Chondrocyte (in vitro differentiated cells): Measurements from ENCODE around the gene GATB. TPM values are rescaled to one million over a fixed set of nuclear protein-coding genes. Genes with fewer than 3 reads are reported as not detected.

ENCODE experiments used
- DNase-seq: peaks from one replicate; pipeline ENCODE4 v3.0.0; 2021; ENCODE audit warnings: mixed read lengths, low spot score
- H3K27ac Mint-ChIP-seq: one replicate; pipeline ENCODE4 v1.8.0; 2021; ENCODE audit warnings: mild to moderate bottlenecking, moderate library complexity, mixed read lengths; ENCODE audit not compliant: unreplicated experiment
- H3K27me3 Mint-ChIP-seq: 2 replicates; pipeline ENCODE4 v1.8.0; 2021; ENCODE audit warnings: low read depth, mixed read lengths
- H3K36me3 Mint-ChIP-seq: 2 replicates; pipeline ENCODE4 v1.8.0; 2021; ENCODE audit warnings: low read depth, mixed read lengths
- H3K4me1 Mint-ChIP-seq: 2 replicates; pipeline ENCODE4 v1.8.0; 2021; ENCODE audit warnings: low read depth, mild to moderate bottlenecking, mixed read lengths
- H3K4me3 Mint-ChIP-seq: one replicate; pipeline ENCODE4 v1.8.0; 2021; ENCODE audit warnings: mild to moderate bottlenecking, moderate library complexity, mixed read lengths; ENCODE audit not compliant: unreplicated experiment
- H3K9me3 Mint-ChIP-seq: 2 replicates; pipeline ENCODE4 v1.8.0; 2021; ENCODE audit warnings: low read depth, mixed read lengths
- total RNA-seq: library from RNA; stranded (reverse); gene quantifications from 3 replicates; pipeline ENCODE4 v1.2.1, GENCODE V29; 2021
- TF ChIP-seq, protein P1 (sequence below): fragments of 200-600 bp; sonication (generic); IDR thresholded peaks from 2 replicates; pipeline ENCODE4 v1.5.0; 2021; ENCODE audit warnings: antibody characterized with exemption, mild to moderate bottlenecking, moderate library complexity

The GATB gene
- total RNA-seq, 1 donor from 2014 or later, result 9.2 TPM

DNA sequence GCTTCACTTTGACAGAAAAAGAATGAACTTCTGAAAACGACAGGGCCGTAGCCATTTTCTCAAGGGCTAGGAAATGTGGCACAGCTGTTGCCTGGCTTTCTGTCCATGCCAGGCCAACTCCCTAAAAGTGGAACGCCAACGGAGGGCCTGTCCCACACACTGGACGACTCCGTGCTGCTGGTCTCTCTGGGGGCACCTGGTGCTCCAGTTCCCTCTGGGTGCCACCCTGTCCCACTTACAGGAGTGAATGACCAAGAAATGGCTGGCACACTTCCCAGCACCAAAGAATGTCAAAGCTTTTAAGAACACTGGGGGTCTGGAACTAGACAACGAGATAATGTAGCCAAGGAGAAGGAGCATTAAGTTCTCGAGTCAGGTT, 40.9 kb downstream of the GATB start:
- Mint-ChIP-seq H3K27me3 (no peaks in the 10 kb centered on the region), H3K4me3 (no peak overlapping the region), H3K9me3 (no peaks in the 10 kb centered on the region), H3K27ac (no peak overlapping the region), H3K36me3 (peaks cover 2% of the 10 kb centered on the region), H3K4me1 (peaks cover 8% of the 10 kb centered on the region)
- TF ChIP-seq, protein P1, sequence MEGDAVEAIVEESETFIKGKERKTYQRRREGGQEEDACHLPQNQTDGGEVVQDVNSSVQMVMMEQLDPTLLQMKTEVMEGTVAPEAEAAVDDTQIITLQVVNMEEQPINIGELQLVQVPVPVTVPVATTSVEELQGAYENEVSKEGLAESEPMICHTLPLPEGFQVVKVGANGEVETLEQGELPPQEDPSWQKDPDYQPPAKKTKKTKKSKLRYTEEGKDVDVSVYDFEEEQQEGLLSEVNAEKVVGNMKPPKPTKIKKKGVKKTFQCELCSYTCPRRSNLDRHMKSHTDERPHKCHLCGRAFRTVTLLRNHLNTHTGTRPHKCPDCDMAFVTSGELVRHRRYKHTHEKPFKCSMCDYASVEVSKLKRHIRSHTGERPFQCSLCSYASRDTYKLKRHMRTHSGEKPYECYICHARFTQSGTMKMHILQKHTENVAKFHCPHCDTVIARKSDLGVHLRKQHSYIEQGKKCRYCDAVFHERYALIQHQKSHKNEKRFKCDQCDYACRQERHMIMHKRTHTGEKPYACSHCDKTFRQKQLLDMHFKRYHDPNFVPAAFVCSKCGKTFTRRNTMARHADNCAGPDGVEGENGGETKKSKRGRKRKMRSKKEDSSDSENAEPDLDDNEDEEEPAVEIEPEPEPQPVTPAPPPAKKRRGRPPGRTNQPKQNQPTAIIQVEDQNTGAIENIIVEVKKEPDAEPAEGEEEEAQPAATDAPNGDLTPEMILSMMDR, result no peak
- no peak for DNase-seq

- H3K27ac Mint-ChIP-seq, result no peak overlapping the region
These were observed 41.5 kb downstream of the GATB start for GRCh38 chr4:151718984-151719955.

GRCh38 chr4:151717909-151718628, 42.7 kb downstream of the GATB start:
- no peaks in the 10 kb centered on the region for H3K27me3 Mint-ChIP-seq
- peaks cover 8% of the 10 kb centered on the region for H3K4me1 Mint-ChIP-seq
- H3K27ac Mint-ChIP-seq, result no peak overlapping the region
- H3K36me3 Mint-ChIP-seq, result peaks cover 5% of the 10 kb centered on the region
- TF ChIP-seq, protein P1, result no peak
- H3K9me3 Mint-ChIP-seq, result no peaks in the 10 kb centered on the region
- DNase-seq, result no peak
- no peak overlapping the region for H3K4me3 Mint-ChIP-seq

More at GRCh38 chr4:151718984-151719955, 41.5 kb downstream of the GATB start:
- Mint-ChIP-seq H3K36me3 (peaks cover 2% of the 10 kb centered on the region), H3K9me3 (no peaks in the 10 kb centered on the region), H3K4me1 (peaks cover 8% of the 10 kb centered on the region), H3K27me3 (no peaks in the 10 kb centered on the region), H3K4me3 (no peak overlapping the region)
- TF ChIP-seq, protein P1, result no peak
- DNase-seq, result no peak

- H3K9me3 Mint-ChIP-seq, result no peaks in the 10 kb centered on the region
- TF ChIP-seq, protein P1, result no peak
- no peak for DNase-seq
- no peak overlapping the region for H3K4me3 Mint-ChIP-seq
- peaks cover 5% of the 10 kb centered on the region for H3K36me3 Mint-ChIP-seq
- peaks cover 8% of the 10 kb centered on the region for H3K4me1 Mint-ChIP-seq
- no peaks in the 10 kb centered on the region for H3K27me3 Mint-ChIP-seq
- H3K27ac Mint-ChIP-seq, result no peak overlapping the region
These were observed 43.5 kb downstream of the GATB start for GRCh38 chr4:151717314-151717713.

- H3K36me3 Mint-ChIP-seq, result peaks cover 5% of the 10 kb centered on the region
- peaks cover 8% of the 10 kb centered on the region for H3K4me1 Mint-ChIP-seq
- no peaks in the 10 kb centered on the region for H3K27me3 Mint-ChIP-seq
- no peak for DNase-seq
- TF ChIP-seq, protein P1, result no peak
- no peaks in the 10 kb centered on the region for H3K9me3 Mint-ChIP-seq
- H3K4me3 Mint-ChIP-seq, result no peak overlapping the region
- peak overlapping the region; percentile 36 for H3K27ac Mint-ChIP-seq
These were observed 44.5 kb downstream of the GATB start for GRCh38 chr4:151716324-151716723.
